Measurements from ENCODE around the gene CAMK2N2.
"Not testable (repeated sequence)": the region's sequence is repeated elsewhere in the genome, so short reads cannot be mapped to it uniquely, and the experiment has no call there.

The CAMK2N2 gene

GRCh38 chr3:184275381-184275701 is 14.0 kb upstream of the CAMK2N2 start:
- Histone ChIP-seq H3K4me3 (no peak overlapping the region), H3K27ac (no peak overlapping the region)
- TF ChIP-seq, protein P1, sequence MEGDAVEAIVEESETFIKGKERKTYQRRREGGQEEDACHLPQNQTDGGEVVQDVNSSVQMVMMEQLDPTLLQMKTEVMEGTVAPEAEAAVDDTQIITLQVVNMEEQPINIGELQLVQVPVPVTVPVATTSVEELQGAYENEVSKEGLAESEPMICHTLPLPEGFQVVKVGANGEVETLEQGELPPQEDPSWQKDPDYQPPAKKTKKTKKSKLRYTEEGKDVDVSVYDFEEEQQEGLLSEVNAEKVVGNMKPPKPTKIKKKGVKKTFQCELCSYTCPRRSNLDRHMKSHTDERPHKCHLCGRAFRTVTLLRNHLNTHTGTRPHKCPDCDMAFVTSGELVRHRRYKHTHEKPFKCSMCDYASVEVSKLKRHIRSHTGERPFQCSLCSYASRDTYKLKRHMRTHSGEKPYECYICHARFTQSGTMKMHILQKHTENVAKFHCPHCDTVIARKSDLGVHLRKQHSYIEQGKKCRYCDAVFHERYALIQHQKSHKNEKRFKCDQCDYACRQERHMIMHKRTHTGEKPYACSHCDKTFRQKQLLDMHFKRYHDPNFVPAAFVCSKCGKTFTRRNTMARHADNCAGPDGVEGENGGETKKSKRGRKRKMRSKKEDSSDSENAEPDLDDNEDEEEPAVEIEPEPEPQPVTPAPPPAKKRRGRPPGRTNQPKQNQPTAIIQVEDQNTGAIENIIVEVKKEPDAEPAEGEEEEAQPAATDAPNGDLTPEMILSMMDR (IDR thresholded peaks at IDR 0.05), result no peak
- no peak for DNase-seq (ENCODE audit: low spot score)

GRCh38 chr3:184272269-184272668 is 10.9 kb upstream of the CAMK2N2 start:
- no peak overlapping the region for H3K27ac ChIP-seq
- DNase-seq (ENCODE audit: low spot score), result no peak
- no peak overlapping the region for H3K4me3 ChIP-seq
- TF ChIP-seq, protein P1 (IDR thresholded peaks at IDR 0.05), result no peak

DNA sequence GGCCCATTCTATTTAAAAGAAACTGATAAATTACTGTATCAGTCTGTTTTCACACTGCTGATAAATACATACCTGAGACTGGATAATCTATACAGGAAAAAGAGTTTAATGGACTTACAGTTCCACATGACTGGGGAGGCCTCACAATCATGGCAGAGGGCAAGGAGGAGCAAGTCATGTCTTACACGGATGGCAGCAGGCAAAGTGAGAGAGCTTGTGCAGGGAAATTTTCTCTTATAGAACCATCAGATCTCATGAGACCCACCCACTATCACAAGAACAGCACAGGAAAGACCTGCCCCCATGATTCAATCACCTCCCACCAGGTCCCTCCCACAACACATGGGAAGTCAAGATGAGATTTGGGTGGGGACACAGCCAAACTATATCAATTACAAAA is 5.9 kb upstream of the CAMK2N2 start:
- H3K27ac ChIP-seq; H3K4me3 ChIP-seq; DNase-seq (ENCODE audit: low spot score): not testable (repeated sequence)

DNA sequence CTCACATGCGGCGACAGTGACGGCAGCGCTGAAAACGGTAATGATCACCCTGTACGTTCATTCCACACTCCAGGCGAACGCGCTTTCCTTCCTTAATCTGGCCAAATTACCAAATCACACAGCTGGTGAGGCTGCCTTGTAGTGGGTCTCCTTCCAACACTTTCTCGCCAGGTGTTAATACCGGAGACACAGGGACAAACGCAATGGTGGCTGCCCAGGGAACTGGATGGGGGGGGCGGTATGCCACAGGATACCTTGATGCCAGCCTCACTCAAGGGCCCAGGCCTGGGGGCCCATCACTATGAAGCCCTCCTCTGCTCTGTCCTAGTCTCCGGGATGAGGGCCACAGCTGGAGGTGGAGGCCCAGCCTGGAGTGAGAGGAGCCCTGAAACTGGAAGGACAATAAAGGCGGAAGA is 1.4 kb upstream of the CAMK2N2 start:
- Histone ChIP-seq H3K27ac (no peak overlapping the region), H3K4me3 (peak overlapping the region; percentile 76)
- TF ChIP-seq, protein P1 (IDR thresholded peaks at IDR 0.05), result no peak
- no peak for DNase-seq (ENCODE audit: low spot score)

DNA sequence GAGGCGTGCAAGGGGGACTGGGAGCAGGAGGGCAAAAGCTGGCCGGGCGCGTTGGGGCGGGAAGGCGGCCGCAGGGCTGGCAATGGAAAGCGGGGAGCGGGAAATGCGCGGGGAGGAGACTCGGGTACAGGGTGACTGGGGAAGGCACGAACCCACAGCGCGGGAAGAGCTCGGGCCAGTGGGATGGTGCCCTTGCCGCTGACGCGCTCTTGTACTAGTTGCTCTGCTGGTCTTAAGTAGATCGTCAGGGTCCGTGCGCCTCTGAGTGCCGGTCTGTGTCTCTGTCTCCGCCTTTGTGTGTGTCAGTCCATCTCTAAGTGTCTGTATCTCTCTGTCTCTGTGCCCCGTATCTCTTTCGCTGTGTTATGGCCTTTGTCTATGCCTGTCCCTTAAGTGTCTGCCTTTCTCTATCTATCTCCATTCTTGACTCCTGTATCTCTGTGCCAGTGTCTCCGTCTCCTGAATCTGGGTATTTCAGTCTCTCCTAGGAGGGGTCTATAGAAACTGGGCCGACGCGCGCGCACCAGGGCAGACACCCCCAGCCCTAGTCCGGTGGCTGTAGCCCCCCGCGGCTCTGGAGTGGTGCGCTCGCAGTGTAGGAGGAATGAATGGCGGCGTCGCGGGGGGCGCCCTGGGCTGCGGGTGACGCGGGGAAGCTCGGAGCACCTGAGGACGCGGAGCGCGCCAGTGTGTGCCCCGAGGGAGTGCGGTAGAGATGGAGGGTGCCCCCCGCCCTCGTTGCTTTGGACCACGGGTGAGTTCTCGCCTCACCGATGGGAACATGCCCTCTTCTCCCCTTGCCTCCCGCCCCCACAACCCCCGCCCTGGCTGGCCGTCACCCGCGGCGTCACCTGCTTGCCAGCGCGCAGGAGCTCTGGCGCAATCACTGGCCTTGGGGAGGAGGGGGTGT is 756 bp upstream of the CAMK2N2 start:
- H3K27ac ChIP-seq, result no peak overlapping the region
- TF ChIP-seq, protein P1 (IDR thresholded peaks at IDR 0.05), result no peak
- DNase-seq (ENCODE audit: low spot score), result no peak
- H3K4me3 ChIP-seq, result peak overlapping the region; percentile 76

- DNase-seq (ENCODE audit: low spot score), result peak; percentile 52
- H3K4me3 ChIP-seq, result peak overlapping the region; percentile 76
- TF ChIP-seq, protein P1 (IDR thresholded peaks at IDR 0.05), result no peak
- no peak overlapping the region for H3K27ac ChIP-seq
These were observed 556 bp downstream of the CAMK2N2 start for GRCh38 chr3:184260724-184261269.

GRCh38 chr3:184259878-184260723 is 1.3 kb downstream of the CAMK2N2 start:
- H3K4me3 ChIP-seq, result peak overlapping the region; percentile 76
- TF ChIP-seq, protein P1 (IDR thresholded peaks at IDR 0.05), result no peak
- DNase-seq (ENCODE audit: low spot score), result no peak
- H3K27ac ChIP-seq, result no peak overlapping the region
